ENCODE data around the gene NEU1.
"Not testable (repeated sequence)": the region's sequence is repeated elsewhere in the genome, so short reads cannot be mapped to it uniquely, and the experiment has no call there.

NEU1 gene

GRCh38 chr6:31878222-31878621, 15.6 kb upstream of the NEU1 start:
- Histone ChIP-seq H3K9me3 (ENCODE audit: control insufficient read depth, low read depth, low read length) (no peaks in the 10 kb centered on the region), H3K9ac (ENCODE audit: low read length) (no peak overlapping the region), H3K27me3 (ENCODE audit: control insufficient read depth, insufficient read depth, low read length) (no peaks in the 10 kb centered on the region), H3K4me3 (ENCODE audit: low read length) (no peak overlapping the region), H3K36me3 (ENCODE audit: control insufficient read depth, low read depth, low read length) (peaks cover 31% of the 10 kb centered on the region), H3K4me1 (ENCODE audit: control insufficient read depth, low read depth, low read length) (no peaks in the 10 kb centered on the region), H3K27ac (ENCODE audit: low read length) (no peak overlapping the region)

GRCh38 chr6:31877651-31878161, 15.1 kb upstream of the NEU1 start:
- Histone ChIP-seq H3K27ac (ENCODE audit: low read length) (no peak overlapping the region), H3K9me3 (ENCODE audit: control insufficient read depth, low read depth, low read length) (no peaks in the 10 kb centered on the region), H3K9ac (ENCODE audit: low read length) (no peak overlapping the region), H3K36me3 (ENCODE audit: control insufficient read depth, low read depth, low read length) (peaks cover 28% of the 10 kb centered on the region), H3K27me3 (ENCODE audit: control insufficient read depth, insufficient read depth, low read length) (no peaks in the 10 kb centered on the region), H3K4me1 (ENCODE audit: control insufficient read depth, low read depth, low read length) (no peaks in the 10 kb centered on the region), H3K4me3 (ENCODE audit: low read length) (no peak overlapping the region)

GRCh38 chr6:31877125-31877650, 14.6 kb upstream of the NEU1 start:
- H3K36me3 ChIP-seq (ENCODE audit: control insufficient read depth, low read depth, low read length), result peaks cover 23% of the 10 kb centered on the region
- H3K9me3 ChIP-seq (ENCODE audit: control insufficient read depth, low read depth, low read length), result no peaks in the 10 kb centered on the region
- H3K4me3 ChIP-seq (ENCODE audit: low read length), result no peak overlapping the region
- no peaks in the 10 kb centered on the region for H3K27me3 ChIP-seq (ENCODE audit: control insufficient read depth, insufficient read depth, low read length)
- H3K27ac ChIP-seq (ENCODE audit: low read length), result no peak overlapping the region
- H3K9ac ChIP-seq (ENCODE audit: low read length), result no peak overlapping the region
- H3K4me1 ChIP-seq (ENCODE audit: control insufficient read depth, low read depth, low read length), result no peaks in the 10 kb centered on the region

- Histone ChIP-seq H3K9me3 (ENCODE audit: control insufficient read depth, low read depth, low read length) (no peaks in the 10 kb centered on the region), H3K4me1 (ENCODE audit: control insufficient read depth, low read depth, low read length) (no peaks in the 10 kb centered on the region), H3K9ac (ENCODE audit: low read length) (no peak overlapping the region), H3K4me3 (ENCODE audit: low read length) (no peak overlapping the region), H3K27me3 (ENCODE audit: control insufficient read depth, insufficient read depth, low read length) (no peaks in the 10 kb centered on the region), H3K36me3 (ENCODE audit: control insufficient read depth, low read depth, low read length) (peaks cover 19% of the 10 kb centered on the region), H3K27ac (ENCODE audit: low read length) (no peak overlapping the region)
Measured at GRCh38 chr6:31876357-31876756, 13.7 kb upstream of the NEU1 start.

- Histone ChIP-seq H3K9me3 (ENCODE audit: control insufficient read depth, low read depth, low read length) (no peaks in the 10 kb centered on the region), H3K27ac (ENCODE audit: low read length) (no peak overlapping the region), H3K36me3 (ENCODE audit: control insufficient read depth, low read depth, low read length) (peaks cover 14% of the 10 kb centered on the region), H3K4me3 (ENCODE audit: low read length) (no peak overlapping the region), H3K27me3 (ENCODE audit: control insufficient read depth, insufficient read depth, low read length) (no peaks in the 10 kb centered on the region), H3K9ac (ENCODE audit: low read length) (no peak overlapping the region), H3K4me1 (ENCODE audit: control insufficient read depth, low read depth, low read length) (peaks cover 3% of the 10 kb centered on the region)
Measured at GRCh38 chr6:31875877-31876276, 13.3 kb upstream of the NEU1 start.

GRCh38 chr6:31874836-31875572, 12.4 kb upstream of the NEU1 start:
- Histone ChIP-seq H3K9ac (ENCODE audit: low read length) (no peak overlapping the region), H3K36me3 (ENCODE audit: control insufficient read depth, low read depth, low read length) (peaks cover 6% of the 10 kb centered on the region), H3K27me3 (ENCODE audit: control insufficient read depth, insufficient read depth, low read length) (no peaks in the 10 kb centered on the region), H3K27ac (ENCODE audit: low read length) (no peak overlapping the region), H3K9me3 (ENCODE audit: control insufficient read depth, low read depth, low read length) (no peaks in the 10 kb centered on the region), H3K4me1 (ENCODE audit: control insufficient read depth, low read depth, low read length) (peaks cover 3% of the 10 kb centered on the region), H3K4me3 (ENCODE audit: low read length) (no peak overlapping the region)

- Histone ChIP-seq H3K27ac (ENCODE audit: low read length) (no peak overlapping the region), H3K27me3 (ENCODE audit: control insufficient read depth, insufficient read depth, low read length) (no peaks in the 10 kb centered on the region), H3K9me3 (ENCODE audit: control insufficient read depth, low read depth, low read length) (no peaks in the 10 kb centered on the region), H3K4me1 (ENCODE audit: control insufficient read depth, low read depth, low read length) (peaks cover 3% of the 10 kb centered on the region), H3K4me3 (ENCODE audit: low read length) (no peak overlapping the region), H3K9ac (ENCODE audit: low read length) (no peak overlapping the region), H3K36me3 (ENCODE audit: control insufficient read depth, low read depth, low read length) (no peaks in the 10 kb centered on the region)
Measured at GRCh38 chr6:31874084-31874670, 11.6 kb upstream of the NEU1 start.

- no peak overlapping the region for H3K9ac ChIP-seq (ENCODE audit: low read length)
- peaks cover 3% of the 10 kb centered on the region for H3K4me1 ChIP-seq (ENCODE audit: control insufficient read depth, low read depth, low read length)
- no peaks in the 10 kb centered on the region for H3K27me3 ChIP-seq (ENCODE audit: control insufficient read depth, insufficient read depth, low read length)
- no peak overlapping the region for H3K4me3 ChIP-seq (ENCODE audit: low read length)
- no peak overlapping the region for H3K27ac ChIP-seq (ENCODE audit: low read length)
- no peaks in the 10 kb centered on the region for H3K36me3 ChIP-seq (ENCODE audit: control insufficient read depth, low read depth, low read length)
- H3K9me3 ChIP-seq (ENCODE audit: control insufficient read depth, low read depth, low read length), result no peaks in the 10 kb centered on the region
Measured at GRCh38 chr6:31871046-31871659, 8.5 kb upstream of the NEU1 start.

- Histone ChIP-seq H3K27ac (ENCODE audit: low read length) (no peak overlapping the region), H3K4me1 (ENCODE audit: control insufficient read depth, low read depth, low read length) (peaks cover 3% of the 10 kb centered on the region)
Measured at GRCh38 chr6:31870385-31870921, 7.8 kb upstream of the NEU1 start.

GRCh38 chr6:31869343-31869742, 6.7 kb upstream of the NEU1 start:
- Histone ChIP-seq H3K4me1 (ENCODE audit: control insufficient read depth, low read depth, low read length) (peaks cover 3% of the 10 kb centered on the region), H3K9ac (ENCODE audit: low read length) (no peak overlapping the region), H3K27ac (ENCODE audit: low read length) (no peak overlapping the region), H3K36me3 (ENCODE audit: control insufficient read depth, low read depth, low read length) (no peaks in the 10 kb centered on the region), H3K9me3 (ENCODE audit: control insufficient read depth, low read depth, low read length) (no peaks in the 10 kb centered on the region), H3K4me3 (ENCODE audit: low read length) (no peak overlapping the region), H3K27me3 (ENCODE audit: control insufficient read depth, insufficient read depth, low read length) (no peaks in the 10 kb centered on the region)

More at GRCh38 chr6:31870385-31870921, 7.8 kb upstream of the NEU1 start:
- Histone ChIP-seq H3K9me3 (ENCODE audit: control insufficient read depth, low read depth, low read length) (no peaks in the 10 kb centered on the region), H3K36me3 (ENCODE audit: control insufficient read depth, low read depth, low read length) (no peaks in the 10 kb centered on the region), H3K9ac (ENCODE audit: low read length) (no peak overlapping the region), H3K4me3 (ENCODE audit: low read length) (no peak overlapping the region), H3K27me3 (ENCODE audit: control insufficient read depth, insufficient read depth, low read length) (no peaks in the 10 kb centered on the region)

- H3K27ac ChIP-seq (ENCODE audit: low read length); H3K27me3 ChIP-seq (ENCODE audit: control insufficient read depth, insufficient read depth, low read length); H3K9ac ChIP-seq (ENCODE audit: low read length); H3K36me3 ChIP-seq (ENCODE audit: control insufficient read depth, low read depth, low read length); H3K4me3 ChIP-seq (ENCODE audit: low read length); H3K4me1 ChIP-seq (ENCODE audit: control insufficient read depth, low read depth, low read length); H3K9me3 ChIP-seq (ENCODE audit: control insufficient read depth, low read depth, low read length): not testable (repeated sequence)
Measured at GRCh38 chr6:31868658-31868971, 6.0 kb upstream of the NEU1 start.
